ENCODE results near the gene ZNF740. TPM values are rescaled to one million over a fixed set of nuclear protein-coding genes. Genes with fewer than 3 reads are reported as not detected.

ZNF740 gene
- 10 to 100 TPM in 1 of 2 donors, 1 to 10 TPM in 1; 10.0 to 11.7 TPM for total RNA-seq

GRCh38 chr12:53180220-53180930, at the start of gene ZNF740, which contains the start of gene CSAD:
Gene ZNF740 (plus strand): TSS chr12:53180722. CDS start chr12:53181984, 1,262 bp downstream.
Gene CSAD (minus strand): TSS chr12:53180925. CDS start chr12:53173470, 7,455 bp downstream.

GRCh38 chr12:53207042-53207441, 26.5 kb downstream of the ZNF740 start, which contains the start of gene ITGB7:
Gene ITGB7 (minus strand): TSS chr12:53207251. CDS start chr12:53200443, 6,808 bp downstream.

GRCh38 chr12:53231921-53232645, 51.6 kb downstream of the ZNF740 start, which contains the start of gene RARG:
Gene RARG (minus strand): TSS chr12:53232209. CDS start chr12:53227545, 4,664 bp downstream.

Small RNA genes lying within 50 kb of the gene (small RNA-seq; reads per million reads assigned to genes)
- gene HIGD1AP1 (0 reads per million in 2 donors), gene RNU6-333P (0 reads per million in 2 donors)

Other genes with a start within 250 kb of the ZNF740 start
- 1 to 10 TPM; 1.0 to 6.7 TPM for gene KRT18, start 231.6 kb upstream of the ZNF740 start, total RNA-seq
- 100 to 1,000 TPM; 469 to 648 TPM for gene EIF4B, start 174.3 kb upstream of the ZNF740 start, total RNA-seq
- 10 to 100 TPM; 16.0 to 17.2 TPM for gene TNS2, start 130.7 kb upstream of the ZNF740 start, total RNA-seq
- 10 to 100 TPM; 11.0 to 18.6 TPM for gene SPRYD3, start 101.3 kb upstream of the ZNF740 start, total RNA-seq
- gene IGFBP6, start 83.1 kb upstream of the ZNF740 start, total RNA-seq, result 1 to 10 TPM; 2.1 to 4.3 TPM
- not detected for gene SOAT2, start 77.2 kb upstream of the ZNF740 start, total RNA-seq
- gene CSAD, start 203 bp downstream of the ZNF740 start, total RNA-seq, result 10 to 100 TPM in 1 of 2 donors, 1 to 10 TPM in 1; 9.6 to 14.0 TPM
- gene ITGB7, start 26.5 kb downstream of the ZNF740 start, total RNA-seq, result 1 to 10 TPM; 2.7 to 4.1 TPM
- gene RARG, start 51.5 kb downstream of the ZNF740 start, total RNA-seq, result 10 to 100 TPM; 18.9 to 34.6 TPM
- 10 to 100 TPM; 10.3 to 21.6 TPM for gene ESPL1, start 87.6 kb downstream of the ZNF740 start, total RNA-seq
- 100 to 1,000 TPM; 174 to 245 TPM for gene PFDN5, start 114.8 kb downstream of the ZNF740 start, total RNA-seq
- 10 to 100 TPM; 36.5 to 48.6 TPM for gene MYG1, start 119.0 kb downstream of the ZNF740 start, total RNA-seq
- gene AAAS, start 140.9 kb downstream of the ZNF740 start, total RNA-seq, result 10 to 100 TPM; 48.9 to 57.6 TPM
- gene SP7, start 155.6 kb downstream of the ZNF740 start, total RNA-seq, result not detected
- gene SP1, start 199.5 kb downstream of the ZNF740 start, total RNA-seq, result 10 to 100 TPM; 46.1 to 47.3 TPM
- gene AMHR2, start 243.1 kb downstream of the ZNF740 start, total RNA-seq, result not detected